Measurements from ENCODE around the gene NHERF2.
"Not testable (repeated sequence)": the region's sequence is repeated elsewhere in the genome, so short reads cannot be mapped to it uniquely, and the experiment has no call there.

Gene NHERF2

DNA sequence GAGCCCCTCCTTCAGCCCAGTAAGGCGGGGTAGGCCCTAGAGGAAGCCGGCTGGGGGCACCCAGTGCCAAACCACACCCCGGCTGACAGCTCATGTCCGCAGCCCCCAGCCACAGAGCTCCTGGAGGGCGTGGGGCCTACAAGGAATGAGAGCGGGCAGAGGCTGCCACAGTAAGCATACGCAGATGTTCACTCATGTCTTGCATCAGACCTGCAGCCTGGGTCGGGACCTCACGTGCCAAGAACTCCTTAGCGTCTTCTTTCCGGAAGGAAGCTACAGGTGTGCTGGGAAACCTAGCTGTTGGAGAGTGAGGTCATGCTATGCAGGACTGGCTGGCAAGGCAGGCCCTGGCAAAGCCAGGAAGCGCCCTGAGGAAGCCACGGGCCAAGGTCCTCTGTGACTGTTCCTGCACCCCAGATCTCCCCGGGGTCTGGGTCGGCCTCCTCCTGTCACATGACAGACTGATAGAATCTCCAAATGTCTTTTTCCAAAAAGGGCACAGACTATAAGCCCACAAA lies 18.6 kb upstream of the NHERF2 start:
- DNase-seq: no peak

DNA sequence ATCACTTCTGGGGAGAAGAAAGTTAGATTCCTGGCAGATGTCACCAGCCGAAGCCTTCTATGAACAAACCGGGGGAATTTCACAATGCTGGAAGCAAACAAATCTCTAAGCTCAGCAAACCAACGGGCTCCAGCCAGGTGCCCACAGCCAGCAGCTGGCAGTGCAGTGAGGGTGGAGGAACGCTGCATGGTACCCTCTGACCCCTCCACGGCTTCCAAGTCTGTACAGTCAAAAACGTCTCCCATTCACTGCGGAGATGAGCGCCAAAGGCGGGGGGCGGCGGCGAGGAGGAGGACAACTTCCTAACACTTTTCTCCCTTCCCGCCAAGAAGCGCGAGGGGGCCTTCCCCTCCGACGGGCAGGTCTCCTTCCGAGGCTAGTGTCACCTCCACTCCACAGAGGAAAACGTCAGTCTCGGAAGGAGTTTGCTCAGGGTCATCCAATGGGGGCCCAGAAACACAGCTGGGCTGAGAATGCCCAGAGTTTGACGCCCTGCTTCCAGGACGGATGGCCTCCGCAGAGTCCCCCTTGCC lies 18.0 kb upstream of the NHERF2 start:
- no peak for DNase-seq

DNA sequence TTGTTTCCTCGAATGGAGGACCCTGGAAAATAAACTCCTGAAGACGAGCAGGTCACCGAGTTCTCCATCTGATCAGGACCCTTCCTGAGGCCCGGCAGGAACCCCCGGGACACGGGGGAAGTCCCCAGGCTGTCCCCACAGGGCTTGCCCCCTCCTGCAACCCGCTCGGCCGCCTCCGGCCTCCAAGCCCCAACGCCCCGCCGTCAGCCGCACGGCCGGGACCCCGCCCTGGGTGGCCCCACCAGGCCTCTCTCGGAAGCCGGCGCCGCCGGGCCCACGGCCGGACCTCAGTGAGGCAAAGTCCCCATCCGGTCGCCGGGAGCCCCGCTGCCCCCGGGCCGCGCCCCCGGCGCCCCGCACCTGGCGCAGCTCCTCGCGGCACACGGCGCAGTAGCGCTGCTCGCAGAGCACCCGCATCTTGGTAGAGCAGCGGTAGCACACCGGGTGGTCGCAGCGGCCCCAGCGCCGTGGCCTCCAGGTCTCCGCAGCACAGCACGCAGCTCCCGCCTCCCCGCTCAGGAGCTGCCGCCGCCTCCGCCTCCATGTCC lies 17.5 kb upstream of the NHERF2 start:
- DNase-seq: no peak

DNA sequence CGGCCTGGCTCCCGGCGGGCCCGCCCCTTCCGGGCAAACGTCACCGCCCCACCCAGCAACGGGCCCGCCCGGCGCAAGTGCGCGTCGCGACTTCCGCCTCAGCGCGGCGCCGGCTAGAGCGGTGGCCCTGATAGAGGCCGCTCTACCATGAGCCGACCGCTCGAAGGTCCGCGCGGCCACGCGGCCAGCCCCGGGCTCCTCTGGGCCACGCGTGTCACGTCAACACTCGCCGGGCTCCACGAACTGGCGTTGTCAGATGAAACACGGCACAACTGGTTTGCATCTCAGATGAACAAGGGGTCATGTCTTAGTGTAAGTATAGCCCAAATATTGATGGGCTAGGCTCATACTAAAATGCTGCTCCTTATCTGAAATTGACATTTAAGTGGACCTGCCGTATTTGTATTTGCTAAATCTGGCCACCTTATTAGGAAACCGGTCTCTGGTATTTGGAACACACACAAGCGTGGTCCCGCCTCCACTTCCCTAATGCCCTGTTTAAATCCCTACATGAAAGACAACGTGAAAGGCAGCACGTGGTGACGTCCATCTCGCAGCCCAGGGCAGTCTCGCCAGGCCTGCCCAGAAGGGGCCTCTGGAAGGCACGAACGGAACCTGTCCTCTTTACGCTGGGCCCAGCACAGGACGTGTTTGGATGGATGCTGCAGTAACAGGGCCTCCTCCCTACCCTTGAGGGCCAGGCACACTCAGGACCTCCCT lies 16.8 kb upstream of the NHERF2 start, which contains the start of gene ZNF598:
Gene ZNF598 (minus strand): TSS at position 31 of the 720 bp plus-strand sequence.
- DNase-seq: peak; percentile 50

DNA sequence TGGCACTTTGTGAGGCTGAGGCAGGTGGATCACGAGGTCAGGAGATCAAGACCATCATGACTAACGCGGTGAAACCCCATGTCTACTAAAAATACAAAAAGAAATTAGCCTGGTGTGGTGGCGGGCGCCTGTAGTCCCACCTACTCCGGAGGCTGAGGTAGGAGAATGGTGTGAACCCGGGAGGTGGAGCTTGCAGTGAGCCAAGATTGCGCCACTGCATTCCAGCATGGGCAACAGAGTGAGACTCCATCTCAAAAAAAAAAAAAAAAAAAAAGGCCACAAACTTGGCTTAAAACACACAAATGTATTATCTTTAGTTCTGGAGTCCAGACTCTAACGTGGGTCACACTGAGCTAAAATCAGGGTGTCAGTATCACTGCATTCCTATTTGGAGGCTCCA lies 15.0 kb upstream of the NHERF2 start:
- DNase-seq: not testable (repeated sequence)

DNA sequence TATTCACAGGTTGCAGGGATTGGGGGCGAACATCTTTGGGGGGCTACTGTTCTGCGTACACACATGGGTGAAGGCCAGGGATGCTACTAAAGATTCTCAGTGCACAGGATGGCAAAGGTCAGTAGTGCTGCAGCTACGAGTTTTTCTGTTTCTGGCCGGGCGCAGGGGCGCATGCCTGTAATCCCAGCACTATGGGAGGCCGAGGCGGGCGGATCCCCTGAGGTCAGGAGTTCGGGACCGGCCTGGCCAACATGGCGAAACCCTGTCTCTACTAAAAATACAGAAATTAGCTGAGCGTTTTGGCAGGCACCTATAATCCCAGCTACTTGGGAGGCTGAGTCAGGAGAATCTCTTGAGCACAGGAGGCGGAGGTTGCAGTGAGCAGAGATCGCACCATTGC lies 13.2 kb upstream of the NHERF2 start:
- no peak for DNase-seq

DNA sequence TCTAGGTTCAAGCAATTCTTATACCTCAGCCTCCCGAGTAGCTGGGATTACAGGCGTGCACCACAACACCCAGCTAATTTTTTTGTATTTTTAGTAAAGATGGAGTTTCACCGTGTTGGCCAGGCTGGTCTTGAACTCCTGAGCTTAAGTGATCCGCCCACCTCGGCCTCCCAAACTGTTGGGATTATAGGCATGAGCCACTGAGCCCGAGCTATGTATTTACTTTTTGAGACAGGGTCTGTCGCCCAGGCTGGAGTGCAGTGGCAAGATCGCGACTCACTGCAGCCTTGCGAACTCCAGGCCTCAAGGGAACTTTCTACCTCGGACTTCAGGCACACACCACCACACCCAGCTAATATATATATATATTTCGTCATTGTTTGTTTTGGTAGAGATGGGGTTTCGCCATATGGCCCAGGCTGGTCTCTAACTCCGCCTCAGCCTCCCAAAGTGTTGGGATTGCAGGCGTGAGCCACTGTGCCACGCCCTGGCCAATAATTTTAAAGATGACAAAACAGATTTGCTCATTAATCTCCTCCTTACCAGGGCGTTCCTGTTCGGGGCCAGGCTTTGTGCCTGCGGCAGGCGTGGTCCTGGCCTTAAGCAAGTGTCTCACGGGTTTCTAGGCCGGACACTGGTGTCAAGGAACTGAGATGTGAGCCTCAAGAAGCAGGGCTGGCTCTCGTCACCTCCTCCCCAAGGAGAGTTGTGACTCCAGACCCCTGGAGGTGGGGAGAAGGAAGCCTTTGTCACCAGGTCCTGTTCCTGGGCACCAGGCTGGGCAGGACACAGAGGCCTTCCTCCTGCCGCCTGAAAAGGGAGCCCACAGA lies 11.4 kb upstream of the NHERF2 start:
- DNase-seq: no peak

DNA sequence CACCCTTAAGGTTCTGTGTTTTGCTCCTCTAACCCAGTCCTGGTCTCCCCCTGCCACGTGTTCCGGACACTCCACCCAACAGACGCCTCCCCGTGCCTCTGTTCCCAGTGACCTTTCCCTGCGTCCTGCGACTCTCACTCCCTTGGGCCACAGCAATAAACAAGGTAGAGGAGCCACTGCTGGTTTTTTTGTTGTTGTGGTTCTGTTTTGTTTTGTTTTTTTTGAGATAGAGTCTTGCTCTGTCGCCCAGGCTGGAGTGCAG lies 10.8 kb upstream of the NHERF2 start:
- DNase-seq: no peak

DNA sequence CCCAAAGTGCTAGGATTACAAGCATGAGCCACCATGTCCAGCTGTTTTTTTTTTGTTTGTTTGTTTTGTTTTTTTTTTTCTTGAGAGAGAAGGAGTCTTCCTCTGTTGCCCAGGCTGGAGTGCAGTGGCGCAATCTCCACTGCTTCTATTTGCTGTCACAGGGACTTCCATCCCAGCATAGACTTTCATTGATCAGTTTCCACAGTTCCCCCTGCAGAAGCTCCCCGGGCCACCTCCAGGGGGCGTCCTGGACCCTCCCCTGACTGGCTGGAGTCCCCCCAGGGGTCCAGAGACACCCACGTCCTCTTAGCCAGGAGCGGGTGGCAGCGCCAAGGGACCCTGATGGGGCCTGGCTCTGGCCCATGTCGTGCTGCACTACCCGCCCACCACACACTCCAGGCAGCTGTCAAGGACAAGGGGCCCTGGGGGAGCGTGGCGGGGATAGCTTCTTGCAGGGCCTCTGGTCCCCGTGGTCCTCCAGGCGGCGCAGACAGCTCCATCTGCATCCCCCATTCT lies 10.2 kb upstream of the NHERF2 start:
- no peak for DNase-seq

DNA sequence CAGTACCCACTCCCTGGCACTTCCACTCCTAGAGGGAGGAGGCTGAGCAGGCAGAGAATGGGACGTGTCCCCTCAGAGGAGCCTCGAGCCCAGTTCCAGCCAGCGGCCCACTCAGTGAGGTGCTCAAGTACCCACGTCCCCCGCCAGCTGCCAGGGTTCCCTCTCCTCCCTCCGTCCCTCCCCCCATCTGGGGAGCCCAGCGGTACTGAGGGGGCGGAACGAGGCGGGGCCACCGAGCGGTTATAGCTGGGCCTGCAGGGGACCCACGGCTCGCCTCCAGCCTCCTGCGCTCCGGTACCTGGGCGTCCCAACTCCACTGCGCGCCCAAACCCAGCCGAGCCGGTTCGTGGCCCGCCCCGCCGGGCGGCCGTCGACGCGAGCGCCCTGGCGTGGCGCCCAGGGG lies 7.2 kb upstream of the NHERF2 start, which contains the start of gene NPW:
Gene NPW (plus strand): TSS at position 268 of the 403 bp plus-strand sequence.
- DNase-seq: no peak

DNA sequence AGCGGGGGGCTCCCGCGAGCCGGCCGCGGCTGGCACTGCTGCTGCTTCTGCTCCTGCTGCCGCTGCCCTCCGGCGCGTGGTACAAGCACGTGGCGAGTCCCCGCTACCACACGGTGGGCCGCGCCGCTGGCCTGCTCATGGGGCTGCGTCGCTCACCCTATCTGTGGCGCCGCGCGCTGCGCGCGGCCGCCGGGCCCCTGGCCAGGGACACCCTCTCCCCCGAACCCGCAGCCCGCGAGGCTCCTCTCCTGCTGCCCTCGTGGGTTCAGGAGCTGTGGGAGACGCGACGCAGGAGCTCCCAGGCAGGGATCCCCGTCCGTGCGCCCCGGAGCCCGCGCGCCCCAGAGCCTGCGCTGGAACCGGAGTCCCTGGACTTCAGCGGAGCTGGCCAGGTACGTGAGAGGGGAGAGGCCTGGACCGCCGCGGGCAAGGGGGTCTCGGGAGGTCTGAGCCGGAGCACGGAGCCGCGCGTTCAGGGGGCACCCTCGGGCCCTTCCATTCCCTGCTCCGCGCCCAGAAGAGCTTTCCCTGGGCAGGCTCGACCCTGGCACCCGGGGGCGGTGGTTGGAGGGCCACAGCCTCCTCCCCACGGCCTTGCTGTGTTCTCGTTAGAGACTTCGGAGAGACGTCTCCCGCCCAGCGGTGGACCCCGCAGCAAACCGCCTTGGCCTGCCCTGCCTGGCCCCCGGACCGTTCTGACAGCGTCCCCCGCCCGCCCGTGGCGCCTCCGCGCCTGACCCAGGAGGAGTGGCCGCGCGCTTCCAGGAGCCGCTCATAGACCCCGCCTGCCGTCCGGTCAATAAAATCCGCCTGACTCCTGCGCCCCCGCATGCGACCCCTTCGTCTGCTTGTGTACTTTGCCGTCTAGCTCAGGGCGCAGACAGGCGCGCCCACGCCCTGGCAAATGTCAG lies 6.5 kb upstream of the NHERF2 start:
- DNase-seq: no peak

DNA sequence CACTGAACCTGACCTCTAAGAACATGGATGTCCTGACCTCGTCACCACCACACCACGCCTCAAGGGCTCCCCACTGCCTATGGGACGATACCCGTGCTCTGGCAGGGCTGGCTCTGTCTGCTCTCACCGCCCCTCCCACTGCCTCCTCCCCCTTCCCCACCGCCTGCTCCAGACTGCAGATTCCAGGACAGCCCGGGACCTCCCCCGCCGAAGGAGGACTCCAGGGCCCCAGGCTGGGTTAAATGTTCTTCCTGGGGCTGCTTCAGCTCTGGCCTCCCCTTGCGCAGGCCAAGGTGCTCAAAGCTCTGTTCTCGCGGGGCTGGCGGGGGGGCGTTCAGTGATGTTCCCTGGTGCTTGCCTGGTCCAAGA lies 4.0 kb upstream of the NHERF2 start:
- no peak for DNase-seq

DNA sequence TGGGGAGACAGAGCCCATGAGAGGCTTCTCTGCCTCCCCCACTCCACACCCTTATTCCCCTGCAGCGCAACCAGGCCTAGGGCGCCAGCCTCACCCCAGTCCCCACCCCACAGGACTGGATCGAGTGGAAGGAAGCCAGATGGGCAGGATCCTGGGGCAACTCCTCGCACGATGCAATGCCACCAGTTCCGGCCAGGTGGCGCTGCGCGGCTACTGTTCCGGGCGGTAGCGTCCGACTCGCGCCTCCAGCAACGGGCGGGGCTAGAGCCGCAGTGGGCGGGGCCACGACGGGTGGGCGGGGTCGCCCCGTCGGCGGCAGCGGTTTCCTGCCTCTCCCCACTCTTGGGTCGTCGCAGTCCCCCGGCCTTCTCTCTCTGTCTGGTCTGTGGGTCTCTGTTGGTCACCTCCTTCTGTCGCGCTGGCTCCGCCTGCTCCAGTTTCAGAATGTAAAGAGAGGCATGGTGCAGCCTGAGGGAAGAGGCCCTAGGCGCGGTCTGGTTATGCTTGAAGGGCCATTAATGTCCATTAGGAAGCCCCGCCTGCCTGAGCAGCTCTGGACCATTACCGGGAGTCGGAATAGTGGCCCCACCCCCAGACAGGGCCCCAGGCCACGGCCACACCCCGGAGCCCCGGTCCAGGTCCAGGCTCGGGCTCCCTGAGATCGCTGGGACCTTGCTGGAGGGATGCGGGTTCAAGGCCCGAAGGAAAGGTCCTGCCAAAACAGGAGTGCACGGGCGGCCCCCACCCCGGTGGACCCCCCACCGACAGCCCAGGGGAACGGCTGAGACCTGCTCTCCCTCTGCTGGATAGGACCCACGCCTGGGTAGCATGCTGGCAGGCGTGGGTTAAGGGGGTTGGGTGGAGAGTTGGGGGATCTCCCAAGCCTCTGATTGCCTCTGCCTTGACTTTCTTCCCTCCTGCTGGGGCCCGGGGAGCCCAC lies 3.3 kb upstream of the NHERF2 start:
- DNase-seq: peak; percentile 64

DNA sequence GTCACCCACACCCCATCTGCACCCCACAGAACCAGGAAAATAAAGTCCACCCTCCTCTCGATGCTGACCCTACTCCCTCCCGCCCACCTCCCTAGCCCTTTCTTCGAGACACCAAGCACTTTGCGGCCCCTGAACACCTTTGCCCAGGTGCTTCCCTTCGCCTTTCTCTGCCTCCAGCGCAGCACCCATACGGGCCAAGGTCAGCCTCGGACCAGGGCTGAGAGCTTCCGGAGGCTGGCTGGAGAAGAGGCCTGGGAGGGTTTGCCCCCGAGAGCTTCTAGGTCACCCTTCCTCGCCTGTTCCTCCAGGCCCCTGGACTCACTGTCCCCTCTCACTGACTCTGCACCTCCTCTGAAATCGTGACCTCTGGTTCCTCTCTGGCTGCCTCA lies 2.7 kb upstream of the NHERF2 start:
- no peak for DNase-seq

DNA sequence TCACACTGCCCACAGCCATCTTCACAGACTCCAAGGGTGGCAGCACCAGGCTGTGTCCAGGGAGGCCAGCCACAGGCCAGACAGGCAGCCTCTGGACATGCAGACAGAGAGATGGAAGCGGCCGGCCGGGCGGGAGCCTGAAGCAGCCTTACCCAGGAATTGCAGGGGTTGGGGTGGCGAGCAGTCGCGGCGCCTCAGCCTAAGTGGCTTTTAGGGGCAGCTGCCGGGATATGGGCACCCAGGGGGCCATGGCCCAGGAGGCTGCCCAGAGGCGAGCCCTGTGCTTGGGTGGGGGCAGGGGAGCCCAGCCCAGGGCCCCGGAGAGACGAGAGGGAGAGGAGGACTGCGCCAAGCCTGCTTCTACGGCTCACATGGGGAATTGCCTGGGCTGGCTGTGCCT lies 1.5 kb upstream of the NHERF2 start:
- no peak for DNase-seq

DNA sequence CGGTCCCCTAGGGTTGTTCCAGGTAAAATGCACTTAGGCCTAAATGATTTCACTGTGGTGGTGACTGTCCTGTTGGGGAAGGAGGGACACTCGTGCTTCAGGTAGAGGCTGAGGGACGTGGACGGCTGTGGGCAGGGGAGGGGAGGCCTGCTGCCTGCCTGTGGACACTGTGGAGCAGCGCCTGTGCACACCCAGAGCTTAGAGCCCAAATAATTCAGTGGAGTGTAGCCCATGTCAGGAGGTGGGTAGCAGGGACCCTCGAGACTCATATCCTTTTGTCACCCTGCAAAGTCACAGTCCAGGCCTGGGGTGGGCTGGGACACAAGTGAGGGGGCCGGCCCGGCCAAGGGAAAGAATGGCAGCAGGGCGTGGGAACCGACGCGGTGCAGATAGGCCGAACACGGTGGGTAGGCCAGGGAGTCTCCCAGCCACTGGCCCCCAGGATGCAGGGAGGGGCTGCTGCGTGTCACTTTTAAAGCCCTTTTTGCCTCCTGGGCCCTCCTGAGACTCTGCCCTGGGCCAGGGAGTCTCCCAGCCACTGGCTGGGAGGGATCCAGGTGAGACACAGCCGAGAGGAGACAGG lies 733 bp upstream of the NHERF2 start:
- no peak for DNase-seq

DNA sequence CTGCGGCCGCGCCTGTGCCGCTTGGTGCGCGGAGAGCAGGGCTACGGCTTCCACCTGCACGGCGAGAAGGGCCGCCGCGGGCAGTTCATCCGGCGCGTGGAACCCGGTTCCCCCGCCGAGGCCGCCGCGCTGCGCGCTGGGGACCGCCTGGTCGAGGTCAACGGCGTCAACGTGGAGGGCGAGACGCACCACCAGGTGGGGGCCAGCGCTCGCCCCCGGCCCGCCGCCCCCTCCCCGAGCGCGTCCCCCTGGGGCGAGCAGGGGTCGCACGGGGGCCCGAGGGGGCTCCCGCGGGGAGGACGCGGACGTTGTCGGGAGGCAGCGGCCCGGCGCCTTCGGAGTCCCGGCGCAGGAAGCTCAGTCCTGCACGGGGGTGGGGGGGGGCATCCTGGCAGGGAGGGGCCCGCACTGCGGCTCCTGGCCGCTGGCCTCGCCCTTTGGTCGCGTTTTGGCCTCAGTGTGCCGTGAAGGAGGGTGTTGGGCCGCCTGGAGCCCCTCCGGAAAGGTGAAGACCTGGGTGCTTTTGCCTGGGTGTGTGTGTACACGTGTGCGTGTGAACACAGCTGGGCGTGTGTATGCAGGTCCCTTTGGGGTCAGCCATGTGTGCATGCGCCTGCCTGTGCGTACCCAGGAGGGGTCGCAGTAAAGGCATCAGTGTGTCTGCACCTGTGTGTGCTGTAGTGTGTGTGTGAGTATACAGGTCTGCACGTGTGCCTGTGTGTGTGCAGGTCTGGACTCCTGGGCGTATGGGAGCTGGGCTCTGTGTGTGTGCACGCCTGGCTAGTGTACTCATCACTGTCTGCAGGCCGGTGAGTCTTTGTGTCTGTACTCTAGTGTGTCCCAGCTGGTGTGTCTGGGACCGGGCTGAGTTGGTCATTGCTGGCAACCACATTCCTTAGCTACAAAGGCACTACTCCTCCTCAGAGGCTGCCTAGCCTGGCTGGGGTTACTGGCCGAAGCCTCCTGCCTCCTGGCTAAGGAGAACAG lies 615 bp downstream of the NHERF2 start:
- DNase-seq: no peak

DNA sequence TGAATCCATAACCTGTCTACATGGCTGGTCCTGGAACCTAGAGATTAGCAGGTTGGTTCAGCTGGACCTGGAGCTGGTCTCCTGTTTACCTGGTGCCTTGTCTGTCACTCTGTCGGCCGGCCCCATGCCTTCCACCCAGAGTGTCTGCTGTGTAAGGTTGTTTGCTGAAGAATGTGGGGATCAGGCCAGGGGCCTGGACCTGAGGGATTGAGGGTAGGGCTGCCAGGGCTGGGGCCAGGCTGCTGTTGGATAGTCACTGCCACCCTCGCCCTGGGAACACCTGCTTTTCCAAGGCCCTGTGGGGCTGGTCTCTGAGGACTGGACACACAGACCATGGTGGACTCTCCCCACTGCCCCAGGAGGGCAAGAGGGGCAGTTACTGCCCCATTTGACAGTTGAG lies 1.4 kb downstream of the NHERF2 start:
- no peak for DNase-seq

DNA sequence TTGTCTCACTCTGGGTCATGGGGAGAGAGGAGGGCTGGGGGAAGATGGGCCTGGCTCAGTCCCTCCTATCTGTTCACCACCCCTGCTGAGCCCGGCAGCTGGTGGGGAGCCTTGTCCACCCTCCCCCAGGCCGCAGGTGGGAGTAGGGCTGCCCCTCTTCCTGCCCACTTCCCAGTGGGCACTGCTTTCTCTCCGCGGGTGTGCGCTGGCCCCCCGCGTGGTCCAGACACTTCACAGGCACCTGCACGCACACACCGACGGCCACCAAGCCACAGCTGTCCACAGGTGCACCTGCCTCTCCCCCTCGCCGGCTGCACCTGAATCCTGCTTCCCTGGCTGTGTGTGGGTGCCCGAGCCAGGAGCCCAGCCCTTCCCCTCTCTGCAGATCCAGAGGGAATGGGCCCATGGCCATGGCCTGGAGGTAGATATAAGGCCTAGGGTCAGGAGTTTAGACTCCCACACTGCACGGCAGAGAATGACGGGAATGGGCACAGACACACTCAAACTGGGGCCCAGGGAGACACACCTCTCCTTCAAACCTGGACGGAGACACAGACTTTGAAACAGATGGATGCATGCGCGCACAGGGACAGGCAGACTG lies 2.0 kb downstream of the NHERF2 start:
- DNase-seq: no peak
